OCI-LY1 (cell line): ENCODE measurements around the gene JPH2.

Experiments
- H2AFZ ChIP-seq: fragments of 200-600 bp; sonication (generic), shearing (Covaris generic); 2 replicates; pipeline ENCODE4 v1.6.0; 2014; ENCODE audit warnings: antibody characterized with exemption, mild to moderate bottlenecking, low read length
- H3F3A ChIP-seq: fragments of 200-600 bp; sonication (generic), shearing (Covaris generic); 2 replicates; pipeline ENCODE4 v1.6.0; 2014; ENCODE audit warnings: mild to moderate bottlenecking, antibody characterized with exemption, low read length, moderate library complexity; ENCODE audit not compliant: insufficient read depth
- H3K27ac ChIP-seq: fragments of 200-600 bp; sonication (generic); 2 replicates; pipeline ENCODE4 v1.5.1; 2014; ENCODE audit warnings: low read length, mixed run types, mild to moderate bottlenecking, low read depth; ENCODE audit not compliant: poor library complexity, severe bottlenecking
- H3K27me3 ChIP-seq: fragments of 200-600 bp; sonication (generic); 2 replicates; pipeline ENCODE4 v1.6.0; 2014; ENCODE audit warnings: antibody characterized with exemption, mild to moderate bottlenecking, low read length, moderate library complexity; ENCODE audit not compliant: insufficient read depth
- H3K36me3 ChIP-seq: fragments of 200-600 bp; sonication (generic); 2 replicates; pipeline ENCODE4 v1.6.1; 2014; ENCODE audit warnings: mild to moderate bottlenecking, antibody characterized with exemption, low read length, moderate library complexity, mixed read lengths; ENCODE audit not compliant: insufficient read depth
- H3K4me1 ChIP-seq: fragments of 200-600 bp; sonication (generic); 2 replicates; pipeline ENCODE4 v1.5.1; 2014; ENCODE audit warnings: mild to moderate bottlenecking, low read length, moderate library complexity; ENCODE audit not compliant: insufficient read depth, severe bottlenecking
- H3K4me2 ChIP-seq: fragments of 200-600 bp; sonication (generic), shearing (Covaris generic); 2 replicates; pipeline ENCODE4 v1.6.1; 2014; ENCODE audit warnings: low read length
- H3K4me3 ChIP-seq: fragments of 200-600 bp; sonication (generic); 2 replicates; pipeline ENCODE4 v1.5.1; 2014; ENCODE audit warnings: low read length, low read depth, mild to moderate bottlenecking, mixed read lengths; ENCODE audit not compliant: poor library complexity, severe bottlenecking
- H3K79me2 ChIP-seq: fragments of 200-600 bp; shearing (Covaris generic); 2 replicates; pipeline ENCODE4 v1.6.1; 2016; ENCODE audit warnings: mixed run types, low read length, mixed read lengths; ENCODE audit not compliant: insufficient read depth
- H3K9ac ChIP-seq: fragments of 200-600 bp; sonication (generic), shearing (Covaris generic); 2 replicates; pipeline ENCODE4 v1.6.1; 2014; ENCODE audit warnings: mild to moderate bottlenecking, low read length, mixed read lengths
- H3K9me2 ChIP-seq: fragments of 200-600 bp; sonication (generic), shearing (Covaris generic); 2 replicates; pipeline ENCODE4 v1.6.1; 2014; ENCODE audit warnings: low read depth, mild to moderate bottlenecking, low read length, mixed read lengths
- H3K9me3 ChIP-seq: fragments of 200-600 bp; shearing (Covaris generic); 2 replicates; pipeline ENCODE4 v1.6.1; 2014; ENCODE audit warnings: low read length, mixed read lengths
- H4K20me1 ChIP-seq: fragments of 200-600 bp; sonication (generic), shearing (Covaris generic); 2 replicates; pipeline ENCODE4 v1.6.0; 2016; ENCODE audit warnings: mild to moderate bottlenecking, low read length; ENCODE audit not compliant: insufficient read depth
- EZH2 ChIP-seq: fragments of 200-600 bp; sonication (generic), shearing (Covaris generic); IDR thresholded peaks from 2 replicates; pipeline ENCODE4 v1.8.0; 2017; ENCODE audit warnings: borderline replicate concordance, mixed run types, mild to moderate bottlenecking, antibody characterized with exemption, low read length, moderate library complexity, mixed read lengths
- TF ChIP-seq, protein P1 (sequence below): fragments of 200-600 bp; sonication (generic), shearing (Covaris generic); IDR thresholded peaks from 2 replicates; pipeline ENCODE4 v1.5.1; 2017; ENCODE audit warnings: mild to moderate bottlenecking, antibody characterized with exemption, low read length, moderate library complexity, mixed read lengths

The JPH2 gene

DNA sequence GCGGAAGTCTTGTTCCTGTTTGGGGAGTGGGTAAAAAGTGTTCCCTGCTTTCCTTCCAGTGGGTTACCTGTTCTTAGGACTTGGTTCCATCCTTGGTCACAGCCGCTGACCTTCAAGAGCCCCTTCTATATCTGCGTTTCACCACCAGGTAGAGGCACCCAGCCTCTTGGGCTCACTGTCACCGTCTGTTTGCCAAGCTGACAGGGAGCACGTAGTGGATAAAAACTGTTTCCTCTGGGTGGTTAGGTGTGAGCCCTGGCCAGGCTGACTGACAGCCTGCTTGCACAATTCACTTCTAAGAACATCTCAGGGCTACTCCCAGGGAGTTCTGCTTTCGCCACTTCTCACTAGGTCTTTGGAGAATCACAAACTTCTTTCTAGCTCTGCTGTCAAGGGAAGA, 1.8 kb upstream of the JPH2 start:
- no peak overlapping the region for H3K27ac ChIP-seq

DNA sequence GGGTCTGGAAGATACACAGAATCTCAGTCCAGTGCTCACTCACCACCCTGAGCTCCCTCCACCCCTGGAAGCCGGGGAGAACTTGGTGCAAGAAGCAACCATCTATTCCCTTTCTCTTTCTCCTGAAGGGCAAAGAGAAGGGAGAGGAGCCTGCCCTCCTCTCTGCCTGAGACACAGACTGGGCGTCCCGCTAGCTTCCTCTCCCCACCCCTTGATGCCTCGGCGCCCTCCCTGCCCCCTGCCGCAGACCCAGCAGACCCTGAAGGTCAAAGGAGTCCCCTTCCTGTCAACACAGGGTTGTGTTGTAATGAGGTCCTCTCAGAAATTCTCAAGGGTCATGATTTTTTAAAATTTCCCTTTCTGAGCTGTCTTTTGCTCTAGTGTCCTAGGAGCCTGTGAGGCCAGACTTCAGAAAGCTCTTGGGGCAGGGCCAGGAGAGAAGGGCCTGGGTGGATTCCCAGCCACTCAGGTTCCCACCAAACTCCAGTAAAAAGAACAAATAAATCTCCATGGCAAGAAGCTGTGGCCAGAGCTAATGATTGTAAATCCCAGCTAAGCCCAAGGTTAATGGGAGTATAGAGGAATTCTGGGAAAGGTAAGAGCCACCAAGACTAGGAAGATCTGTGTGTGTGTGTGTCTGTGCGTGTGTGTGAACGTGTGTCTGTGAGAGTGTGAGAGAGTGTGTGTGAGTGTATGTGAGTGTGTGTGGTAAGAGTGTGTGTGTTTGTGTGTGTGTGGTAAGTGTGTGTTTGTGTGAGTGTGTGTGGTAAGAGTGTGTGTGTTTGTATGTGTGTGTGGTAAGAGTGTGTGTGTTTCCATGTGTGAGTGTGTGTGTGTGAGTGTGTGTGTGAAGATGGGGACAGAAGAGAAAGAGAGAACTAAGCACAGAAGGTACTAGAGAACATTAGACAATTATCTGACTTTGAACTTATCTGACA, 1.1 kb upstream of the JPH2 start:
- Histone ChIP-seq H2AFZ (no peak overlapping the region), H3F3A (no peaks in the 10 kb centered on the region), H3K9ac (no peak overlapping the region), H4K20me1 (no peaks in the 10 kb centered on the region), H3K27ac (no peak overlapping the region), H3K9me2 (no peaks in the 10 kb centered on the region), H3K4me1 (peaks cover 5% of the 10 kb centered on the region), H3K79me2 (no peaks in the 10 kb centered on the region), H3K4me3 (no peak overlapping the region), H3K9me3 (no peaks in the 10 kb centered on the region), H3K27me3 (peaks cover 8% of the 10 kb centered on the region), H3K36me3 (no peaks in the 10 kb centered on the region), H3K4me2 (no peak overlapping the region)
- TF ChIP-seq, protein P1, sequence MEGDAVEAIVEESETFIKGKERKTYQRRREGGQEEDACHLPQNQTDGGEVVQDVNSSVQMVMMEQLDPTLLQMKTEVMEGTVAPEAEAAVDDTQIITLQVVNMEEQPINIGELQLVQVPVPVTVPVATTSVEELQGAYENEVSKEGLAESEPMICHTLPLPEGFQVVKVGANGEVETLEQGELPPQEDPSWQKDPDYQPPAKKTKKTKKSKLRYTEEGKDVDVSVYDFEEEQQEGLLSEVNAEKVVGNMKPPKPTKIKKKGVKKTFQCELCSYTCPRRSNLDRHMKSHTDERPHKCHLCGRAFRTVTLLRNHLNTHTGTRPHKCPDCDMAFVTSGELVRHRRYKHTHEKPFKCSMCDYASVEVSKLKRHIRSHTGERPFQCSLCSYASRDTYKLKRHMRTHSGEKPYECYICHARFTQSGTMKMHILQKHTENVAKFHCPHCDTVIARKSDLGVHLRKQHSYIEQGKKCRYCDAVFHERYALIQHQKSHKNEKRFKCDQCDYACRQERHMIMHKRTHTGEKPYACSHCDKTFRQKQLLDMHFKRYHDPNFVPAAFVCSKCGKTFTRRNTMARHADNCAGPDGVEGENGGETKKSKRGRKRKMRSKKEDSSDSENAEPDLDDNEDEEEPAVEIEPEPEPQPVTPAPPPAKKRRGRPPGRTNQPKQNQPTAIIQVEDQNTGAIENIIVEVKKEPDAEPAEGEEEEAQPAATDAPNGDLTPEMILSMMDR = no peak

More for the DNA sequence above, 1.8 kb upstream of the JPH2 start:
- no peak overlapping the region for H3K4me3 ChIP-seq
- no peaks in the 10 kb centered on the region for H3F3A ChIP-seq
- no peaks in the 10 kb centered on the region for H3K9me2 ChIP-seq
- H3K36me3 ChIP-seq = no peaks in the 10 kb centered on the region
- no peak overlapping the region for H3K4me2 ChIP-seq
- H4K20me1 ChIP-seq = no peaks in the 10 kb centered on the region
- no peak overlapping the region for H2AFZ ChIP-seq
- H3K79me2 ChIP-seq = no peaks in the 10 kb centered on the region
- H3K27me3 ChIP-seq = peaks cover 8% of the 10 kb centered on the region
- peaks cover 5% of the 10 kb centered on the region for H3K4me1 ChIP-seq
- H3K9me3 ChIP-seq = no peaks in the 10 kb centered on the region
- no peak overlapping the region for H3K9ac ChIP-seq
- TF ChIP-seq, protein P1 = no peak
- no peak for TF ChIP-seq EZH2

DNA sequence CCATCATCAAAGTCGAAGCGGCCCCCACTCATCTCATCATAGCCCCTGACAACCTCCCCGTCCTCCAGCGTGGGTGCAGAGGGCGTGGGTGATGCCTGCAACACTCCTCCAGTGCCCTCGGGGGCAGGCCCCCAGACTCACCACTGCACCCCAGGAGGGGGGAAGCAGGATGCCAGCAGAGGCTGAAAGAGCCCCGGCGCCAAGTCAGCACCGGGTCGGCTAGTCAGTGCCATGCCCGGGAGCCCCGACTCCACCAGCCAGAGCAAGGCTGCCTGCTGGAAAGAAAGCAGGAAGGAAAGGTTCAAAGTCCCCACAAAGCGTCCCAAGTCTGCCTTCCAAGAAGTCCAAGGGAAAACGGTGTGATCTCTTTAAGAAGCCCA, 324 bp downstream of the JPH2 start:
- no peaks in the 10 kb centered on the region for H3F3A ChIP-seq
- no peak overlapping the region for H2AFZ ChIP-seq
- H3K27me3 ChIP-seq = peaks cover 4% of the 10 kb centered on the region; the same call in 1 of the 2 replicates
- no peaks in the 10 kb centered on the region for H3K36me3 ChIP-seq
- H3K27ac ChIP-seq = no peak overlapping the region
- TF ChIP-seq, protein P1 = no peak
- no peak for TF ChIP-seq EZH2
- no peaks in the 10 kb centered on the region for H4K20me1 ChIP-seq
- no peaks in the 10 kb centered on the region for H3K79me2 ChIP-seq
- H3K4me2 ChIP-seq = no peak overlapping the region
- H3K9ac ChIP-seq = no peak overlapping the region
- H3K4me1 ChIP-seq = peaks cover 5% of the 10 kb centered on the region
- no peaks in the 10 kb centered on the region for H3K9me2 ChIP-seq
- H3K9me3 ChIP-seq = no peaks in the 10 kb centered on the region
- H3K4me3 ChIP-seq = no peak overlapping the region
